K562 (cell line): Measurements from ENCODE around the gene C1QTNF6. TPM values are rescaled to one million over a fixed set of nuclear protein-coding genes. Genes with fewer than 3 reads are reported as not detected.

Source experiments
- CREBBP ChIP-seq: IDR thresholded peaks from one replicate; pipeline ENCODE4 v1.6.1; 2012; ENCODE audit warnings: low read depth, mild to moderate bottlenecking, control low read depth, inconsistent platforms, low read length
- IFI16 ChIP-seq: fragments of 250-450 bp; sonication (Bioruptor Pico); IDR thresholded peaks from 2 replicates; pipeline ENCODE4 v2.1.2; 2022; ENCODE audit warnings: mild to moderate bottlenecking, inconsistent platforms
- L3MBTL2 ChIP-seq: fragments of 450-650 bp; IDR thresholded peaks from 2 replicates; pipeline ENCODE4 v1.6.1; 2016; ENCODE audit warnings: mild to moderate bottlenecking, moderate library complexity
- NFYB ChIP-seq: IDR thresholded peaks from 2 replicates; pipeline ENCODE4 v1.6.1; 2011; ENCODE audit warnings: mild to moderate bottlenecking, moderate library complexity; ENCODE audit not compliant: insufficient read length; ENCODE audit errors: extremely low read depth
- PTBP1 ChIP-seq: fragments of 200-400 bp; formaldehyde crosslinking; IDR thresholded peaks from 2 replicates; pipeline ENCODE4 v1.6.1; 2017; ENCODE audit warnings: low read depth, low read length
- RAD51 ChIP-seq: fragments of 450-650 bp; IDR thresholded peaks from 2 replicates; pipeline ENCODE4 v1.7.1; 2016; ENCODE audit warnings: low read depth, mild to moderate bottlenecking, borderline replicate concordance
- REST ChIP-seq, 2 experiments: fragments of 450-650 bp; formaldehyde crosslinking in 1 of 2; IDR thresholded peaks; 2 replicates each; pipeline versions ENCODE4 v1.4.0 to v1.6.1; 2014 to 2020; ENCODE audit warnings: mild to moderate bottlenecking in 2 of 2, borderline replicate concordance in 1 of 2, low read depth in 1 of 2
- SREBF2 ChIP-seq: sonication (generic); formaldehyde crosslinking; IDR thresholded peaks from 2 replicates; pipeline ENCODE4 v1.4.0; 2020; ENCODE audit warnings: mild to moderate bottlenecking, missing genetic modification reagents
- SRSF7 ChIP-seq: fragments of 200-400 bp; formaldehyde crosslinking; optimal IDR thresholded peaks from 2 replicates; pipeline ENCODE3; 2017; ENCODE audit warnings: mild to moderate bottlenecking, low read depth, low read length
- TOE1 ChIP-seq, 2 experiments: fragments of 450-650 bp in 1 of 2; sonication (generic) in 1 of 2; formaldehyde crosslinking in 1 of 2; IDR thresholded peaks; 2 replicates each; pipeline versions ENCODE4 v1.7.1 to v1.8.0; 2016 to 2022; ENCODE audit warnings: borderline replicate concordance in 2 of 2, mild to moderate bottlenecking in 2 of 2, antibody characterized with exemption in 1 of 2, inconsistent platforms in 1 of 2, low read depth in 1 of 2, missing genetic modification reagents in 1 of 2, moderate library complexity in 1 of 2
- USF1 ChIP-seq: sonication (generic); formaldehyde crosslinking; IDR thresholded peaks from 2 replicates; pipeline ENCODE4 v1.9.0; 2022; ENCODE audit warnings: mild to moderate bottlenecking, missing genetic modification reagents
- ZNF212 ChIP-seq: fragments of 450-650 bp; formaldehyde crosslinking; IDR thresholded peaks from 2 replicates; pipeline ENCODE4 v1.4.0; 2020; ENCODE audit warnings: mild to moderate bottlenecking
- ZNF217 ChIP-seq: sonication (generic); formaldehyde crosslinking; IDR thresholded peaks from 2 replicates; pipeline ENCODE4 v1.8.0; 2022; ENCODE audit warnings: mild to moderate bottlenecking, missing genetic modification reagents
- ZNF311 ChIP-seq: fragments of 250-450 bp; sonication (Bioruptor Pico); IDR thresholded peaks from 2 replicates; pipeline ENCODE4 v1.4.0; 2020; ENCODE audit warnings: mild to moderate bottlenecking, moderate library complexity
- polyA plus RNA-seq, 8 experiments: library from polyadenylated mRNA; depleted of rRNA in 4 of 8; stranded (reverse) in 5 of 8; unstranded in 3 of 8; fragments of >200 nt; fragmentation: Nextera tagmentation in 2 of 8; fragmentation: Illumina TruSeq in 1 of 8; extraction: Ambion mirVana in 2 of 8; extraction: Trizol in 1 of 8; gene quantifications; 2 replicates each; pipeline versions ENCODE4 v1.2.1 to v1.2.3, GENCODE V29; 2011 to 2014; ENCODE audit warnings: inconsistent platforms in 1 of 8, missing spikeins in 1 of 8
- total RNA-seq, 7 experiments: library from RNA; depleted of rRNA in 6 of 7; stranded (reverse); fragments of >200 nt in 6 of 7; fragmentation: Illumina TruSeq in 2 of 7; extraction: Trizol in 2 of 7; gene quantifications; 2 replicates each; pipeline versions ENCODE4 v1.2.1 to v1.2.3, GENCODE V29; 2011 to 2021; ENCODE audit warnings: low replicate concordance in 1 of 7
- TF ChIP-seq, protein P1 (sequence below): fragments of 450-650 bp; IDR thresholded peaks from 2 replicates; pipeline ENCODE4 v1.7.0; 2016; ENCODE audit warnings: borderline replicate concordance
- TF ChIP-seq, protein P2 (sequence below): sonication (generic); formaldehyde crosslinking; IDR thresholded peaks from 2 replicates; pipeline ENCODE4 v1.5.0; 2020; ENCODE audit warnings: missing genetic modification reagents

Gene C1QTNF6
- total and polyA plus RNA-seq, 9 of the 15 experiments (the other 6 are each of a cell fraction or from before 2014, with no cell fraction given), result 0.18 to 0.92 (median 0.55) TPM

GRCh38 chr22:37161443-37161842 is 26.6 kb downstream of the C1QTNF6 start (continued):
- TF ChIP-seq, protein P1, sequence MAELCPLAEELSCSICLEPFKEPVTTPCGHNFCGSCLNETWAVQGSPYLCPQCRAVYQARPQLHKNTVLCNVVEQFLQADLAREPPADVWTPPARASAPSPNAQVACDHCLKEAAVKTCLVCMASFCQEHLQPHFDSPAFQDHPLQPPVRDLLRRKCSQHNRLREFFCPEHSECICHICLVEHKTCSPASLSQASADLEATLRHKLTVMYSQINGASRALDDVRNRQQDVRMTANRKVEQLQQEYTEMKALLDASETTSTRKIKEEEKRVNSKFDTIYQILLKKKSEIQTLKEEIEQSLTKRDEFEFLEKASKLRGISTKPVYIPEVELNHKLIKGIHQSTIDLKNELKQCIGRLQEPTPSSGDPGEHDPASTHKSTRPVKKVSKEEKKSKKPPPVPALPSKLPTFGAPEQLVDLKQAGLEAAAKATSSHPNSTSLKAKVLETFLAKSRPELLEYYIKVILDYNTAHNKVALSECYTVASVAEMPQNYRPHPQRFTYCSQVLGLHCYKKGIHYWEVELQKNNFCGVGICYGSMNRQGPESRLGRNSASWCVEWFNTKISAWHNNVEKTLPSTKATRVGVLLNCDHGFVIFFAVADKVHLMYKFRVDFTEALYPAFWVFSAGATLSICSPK, result no peak
- TF ChIP-seq ZNF212 (CRISPR knock-in tag), result no peak
- no peak for TF ChIP-seq SRSF7
- no peak for TF ChIP-seq SREBF2
- TF ChIP-seq PTBP1, result no peak
- peak; percentile 61 for TF ChIP-seq NFYB
- peak; percentile 15; the same call in 1 of the 2 replicates for TF ChIP-seq L3MBTL2
- TF ChIP-seq ZNF217, result no peak
- TF ChIP-seq USF1 (CRISPR knock-in tag), result peak; percentile 97
- peak; percentile 97 for TF ChIP-seq RAD51
- peak; percentile 89; the same call in 1 of the 2 replicates for TF ChIP-seq TOE1 (IDR thresholded peaks at IDR 0.05; ENCODE audit: borderline replicate concordance)
- TF ChIP-seq TOE1 (CRISPR knock-in tag; IDR thresholded peaks at IDR 0.05; ENCODE audit: borderline replicate concordance, low read depth), result no peak
- TF ChIP-seq, protein P2, sequence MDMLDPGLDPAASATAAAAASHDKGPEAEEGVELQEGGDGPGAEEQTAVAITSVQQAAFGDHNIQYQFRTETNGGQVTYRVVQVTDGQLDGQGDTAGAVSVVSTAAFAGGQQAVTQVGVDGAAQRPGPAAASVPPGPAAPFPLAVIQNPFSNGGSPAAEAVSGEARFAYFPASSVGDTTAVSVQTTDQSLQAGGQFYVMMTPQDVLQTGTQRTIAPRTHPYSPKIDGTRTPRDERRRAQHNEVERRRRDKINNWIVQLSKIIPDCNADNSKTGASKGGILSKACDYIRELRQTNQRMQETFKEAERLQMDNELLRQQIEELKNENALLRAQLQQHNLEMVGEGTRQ (CRISPR knock-in tag), result peak; percentile 86
- TF ChIP-seq CREBBP, result no peak
- TF ChIP-seq REST (IDR thresholded peaks at IDR 0.05; ENCODE audit: borderline replicate concordance), result peak; percentile 72
- no peak for TF ChIP-seq REST (CRISPR knock-in tag; IDR thresholded peaks at IDR 0.05; ENCODE audit: low read depth)
- TF ChIP-seq ZNF311 (CRISPR knock-in tag), result no peak
- no peak for TF ChIP-seq IFI16
